Small intestine (tissue), 7 donors: ENCODE data around the gene ASB11. TPM values are rescaled to one million over a fixed set of nuclear protein-coding genes. Genes with fewer than 3 reads are reported as not detected.

Source experiments
- DNase-seq, 2 donors: peaks; one replicate each; pipeline versions ENCODE4 v3.0.0 to v3.0.0-alpha.2; 2013
- FAIRE-seq: peaks from 2 replicates; lab custom pipeline; 2012; peaks lifted over from hg19 to GRCh38; lab: Jason Lieb, UNC
- H3K27ac ChIP-seq, 3 donors: one replicate each; pipeline ENCODE4 v1.5.1; 2013; ENCODE audit warnings: low read length in 2 of 3, mild to moderate bottlenecking in 2 of 3, control low read depth in 1 of 3, inconsistent platforms in 1 of 3, low read depth in 1 of 3, moderate library complexity in 1 of 3
- H3K27me3 ChIP-seq, 3 donors: one replicate each; pipeline ENCODE4 v1.6.1; 2013; ENCODE audit warnings: low read length in 3 of 3, inconsistent platforms in 1 of 3; ENCODE audit not compliant: control insufficient read depth in 3 of 3, insufficient read depth in 3 of 3
- H3K36me3 ChIP-seq, 3 donors: one replicate each; pipeline ENCODE4 v1.6.1; 2013; ENCODE audit warnings: low read length in 3 of 3, inconsistent platforms in 1 of 3, low read depth in 1 of 3, mild to moderate bottlenecking in 1 of 3, moderate library complexity in 1 of 3; ENCODE audit not compliant: control insufficient read depth in 3 of 3, insufficient read depth in 2 of 3
- H3K4me1 ChIP-seq, 3 donors: one replicate each; pipeline ENCODE4 v1.6.1; 2013; ENCODE audit warnings: low read length in 2 of 3, inconsistent platforms in 1 of 3, low read depth in 1 of 3, mild to moderate bottlenecking in 1 of 3, moderate library complexity in 1 of 3; ENCODE audit not compliant: control insufficient read depth in 3 of 3, insufficient read depth in 2 of 3
- H3K4me3 ChIP-seq, 3 donors: one replicate each; pipeline ENCODE4 v1.5.1; 2013; ENCODE audit warnings: low read length in 3 of 3, control low read depth in 1 of 3, inconsistent platforms in 1 of 3, low read depth in 1 of 3, mild to moderate bottlenecking in 1 of 3, moderate library complexity in 1 of 3
- H3K9me3 ChIP-seq, 2 donors: one replicate each; pipeline ENCODE4 v1.6.1; 2013; ENCODE audit warnings: low read depth in 1 of 2, low read length in 1 of 2; ENCODE audit not compliant: control insufficient read depth in 2 of 2, insufficient read depth in 1 of 2
- WGBS, 3 donors: extraction: QIAGEN DNeasy Blood & Tissue Kit; methylation state at CpG; one replicate each; pipeline ENCODE4 v1.1.7; 2013; 5-methylcytosine and 5-hydroxymethylcytosine counted together
- polyA plus RNA-seq, 4 donors: library from polyadenylated mRNA; stranded (reverse) in 3 of 4; unstranded in 1 of 4; fragments of 200-250 nt in 3 of 4; fragments of 120-200 nt in 1 of 4; gene quantifications; one replicate each; pipeline versions ENCODE4 v1.2.1 to v1.2.3, GENCODE V29; 2013
- donor health status: healthy with polysubstance abuse.
- donor health status: control.
- donor health status: control.
- donor health status: Bipolar disorder and iron deficiency.
- donor health status: healthy.

Gene ASB11
- polyA plus RNA-seq, 4 donors, result 0.01 to 0.27 (median 0.04) TPM; not detected in 1

GRCh38 chrX:15271757-15272156 is 43.7 kb downstream of the ASB11 start:
- 40 to 90% (median 74%) methylated on average over 1 of the region's 1 CpG for WGBS, 3 donors
- no peak for FAIRE-seq

GRCh38 chrX:15269618-15270521 is 45.6 kb downstream of the ASB11 start, which contains the start of gene ASB9:
Gene ASB9 (minus strand): TSS chrX:15270083. CDS start chrX:15269874, 209 bp downstream.
- Histone ChIP-seq H3K4me3 (peak within 1 kb of the TSS in 1 of 3 donors; percentile 15), H3K36me3 (no peaks in the 10 kb centered on the region), H3K4me1 (peaks cover 0 to 7% (median 0%) of the 10 kb centered on the region in 3 donors), H3K27ac (peak within 1 kb of the TSS in 2 of 3 donors; percentile 48 to 65), H3K27me3 (no peaks in the 10 kb centered on the region), H3K9me3 (no peaks in the 10 kb centered on the region)
- FAIRE-seq (no peak), DNase-seq (peak; percentile 40 to 58)
- 15 to 31% (median 18%) methylated on average over 15 of the region's 15 CpGs for WGBS, 3 donors

More at GRCh38 chrX:15271757-15272156, 43.7 kb downstream of the ASB11 start:
- Histone ChIP-seq H3K27me3 (no peaks in the 10 kb centered on the region), H3K27ac (no peak overlapping the region), H3K9me3 (no peaks in the 10 kb centered on the region), H3K4me3 (no peak overlapping the region), H3K4me1 (peaks cover 0 to 7% (median 0%) of the 10 kb centered on the region in 3 donors), H3K36me3 (no peaks in the 10 kb centered on the region)
- DNase-seq, result no peak

- Histone ChIP-seq H3K36me3 (no peaks in the 10 kb centered on the region), H3K27ac (peak overlapping the region in 1 of 3 donors; percentile 65), H3K27me3 (no peaks in the 10 kb centered on the region), H3K9me3 (no peaks in the 10 kb centered on the region), H3K4me3 (no peak overlapping the region), H3K4me1 (peaks cover 0 to 7% (median 0%) of the 10 kb centered on the region in 3 donors)
- WGBS, 3 donors, result 58 to 74% (median 59%) methylated on average over 1 of the region's 1 CpG
- FAIRE-seq, result no peak
- DNase-seq, result no peak
Observed at GRCh38 chrX:15269120-15269519, 46.3 kb downstream of the ASB11 start.

- Histone ChIP-seq H3K4me1 (no peaks in the 10 kb centered on the region), H3K4me3 (no peak overlapping the region), H3K27me3 (no peaks in the 10 kb centered on the region), H3K27ac (no peak overlapping the region), H3K9me3 (no peaks in the 10 kb centered on the region), H3K36me3 (no peaks in the 10 kb centered on the region)
- no peak for DNase-seq
- no peak for FAIRE-seq
Observed at GRCh38 chrX:15254852-15255251, 60.6 kb downstream of the ASB11 start.

GRCh38 chrX:15245896-15246295 is 69.5 kb downstream of the ASB11 start:
- Histone ChIP-seq H3K27ac (no peak overlapping the region), H3K27me3 (no peaks in the 10 kb centered on the region), H3K4me1 (no peaks in the 10 kb centered on the region), H3K4me3 (no peak overlapping the region), H3K36me3 (no peaks in the 10 kb centered on the region), H3K9me3 (no peaks in the 10 kb centered on the region)
- no peak for FAIRE-seq
- DNase-seq, result no peak
- 60 to 67% (median 62%) methylated on average over 4 of the region's 4 CpGs for WGBS, 3 donors

- FAIRE-seq, result no peak
- DNase-seq, result no peak
- Histone ChIP-seq H3K36me3 (no peaks in the 10 kb centered on the region), H3K4me1 (no peaks in the 10 kb centered on the region), H3K9me3 (no peaks in the 10 kb centered on the region), H3K27ac (no peak overlapping the region), H3K4me3 (no peak overlapping the region), H3K27me3 (no peaks in the 10 kb centered on the region)
- WGBS, 3 donors, result 71 to 86% (median 82%) methylated on average over 5 of the region's 5 CpGs
Observed at GRCh38 chrX:15244421-15244820, 71.0 kb downstream of the ASB11 start.

- 4 to 12% (median 8%) methylated on average over 5 of the region's 5 CpGs for WGBS, 3 donors
- Histone ChIP-seq H3K27ac (no peak overlapping the region), H3K9me3 (no peaks in the 10 kb centered on the region), H3K4me3 (no peak overlapping the region), H3K4me1 (no peaks in the 10 kb centered on the region), H3K36me3 (no peaks in the 10 kb centered on the region), H3K27me3 (no peaks in the 10 kb centered on the region)
- FAIRE-seq (peak; percentile 33), DNase-seq (peak; percentile 62 to 67)
Observed at GRCh38 chrX:15242899-15243555, 72.4 kb downstream of the ASB11 start.

- no peaks in the 10 kb centered on the region for H3K36me3 ChIP-seq
- DNase-seq (no peak), FAIRE-seq (no peak)
- H3K27me3 ChIP-seq, result no peaks in the 10 kb centered on the region
- no peaks in the 10 kb centered on the region for H3K4me1 ChIP-seq
- H3K4me3 ChIP-seq, result no peak overlapping the region
- 25 to 42% (median 41%) methylated on average over 3 of the region's 3 CpGs for WGBS, 3 donors
- no peak overlapping the region for H3K27ac ChIP-seq
- no peaks in the 10 kb centered on the region for H3K9me3 ChIP-seq
Observed at GRCh38 chrX:15241301-15241700, 74.1 kb downstream of the ASB11 start.
